Measurements from ENCODE around the gene DPY19L3.

The DPY19L3 gene

GRCh38 chr19:32403291-32403995 lies 2.1 kb upstream of the DPY19L3 start:
- no peak for DNase-seq (ENCODE audit: extremely low spot score)
- POLR2A ChIA-PET = interaction anchor here (0.7 kb wide), 1 partner anchor 15 kb away, joined by 4 read pairs; no protein-coding TSS in a partner anchor
- no peak for TF ChIP-seq CTCF (IDR thresholded peaks at IDR 0.05; ENCODE audit: control extremely low read depth, extremely low read depth, low read depth, missing control alignments)
- CTCF ChIA-PET = interaction anchor here (1.0 kb wide), 1 partner anchor 10 kb away, joined by 3 read pairs; no protein-coding TSS in a partner anchor

DNA sequence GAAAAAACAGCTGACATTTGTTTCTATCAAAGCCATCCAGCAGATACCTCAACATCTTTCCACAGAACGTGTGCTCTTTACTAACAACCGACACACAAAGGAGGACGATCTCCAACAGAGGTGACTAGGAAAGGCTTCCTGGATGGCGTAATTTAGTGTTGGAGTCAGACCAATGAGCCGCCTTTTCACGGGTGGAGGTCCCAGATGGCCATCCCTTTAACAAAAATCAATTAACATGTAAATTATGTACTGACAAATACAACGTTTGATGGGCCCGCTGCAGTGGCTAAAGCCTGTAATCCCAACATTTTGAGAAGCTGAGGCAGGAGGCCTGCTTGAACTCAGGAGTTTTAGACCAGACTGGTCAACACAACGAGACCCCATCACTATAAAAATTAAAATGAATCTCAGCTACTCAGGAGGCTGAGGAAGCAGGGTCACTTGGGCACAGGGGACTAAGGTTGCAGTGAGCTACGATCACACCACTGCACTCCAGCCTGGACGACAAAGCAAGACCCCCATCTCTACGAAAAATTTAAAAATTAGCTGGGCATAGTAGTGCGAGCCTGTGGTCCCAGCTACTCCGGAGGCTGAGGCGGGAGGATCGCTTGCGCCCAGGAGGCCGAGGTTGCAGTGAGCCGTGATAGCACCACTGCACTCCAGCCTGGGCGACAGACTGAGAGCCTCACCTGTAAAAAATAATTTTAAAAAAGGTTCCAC lies 1.2 kb upstream of the DPY19L3 start:
- ChIA-PET CTCF (interaction anchor here (1.0 to 1.7 kb wide), 2 partner anchors 11 to 58 kb away, joined by 3 to 5 read pairs; no protein-coding TSS in a partner anchor), POLR2A (interaction anchor here (0.7 to 1.1 kb wide), 2 partner anchors 16 to 19 kb away, joined by 3 to 4 read pairs; no protein-coding TSS in a partner anchor)
- no peak for DNase-seq (ENCODE audit: extremely low spot score)
- TF ChIP-seq CTCF (IDR thresholded peaks at IDR 0.05; ENCODE audit: control extremely low read depth, extremely low read depth, low read depth, missing control alignments) = no peak

DNA sequence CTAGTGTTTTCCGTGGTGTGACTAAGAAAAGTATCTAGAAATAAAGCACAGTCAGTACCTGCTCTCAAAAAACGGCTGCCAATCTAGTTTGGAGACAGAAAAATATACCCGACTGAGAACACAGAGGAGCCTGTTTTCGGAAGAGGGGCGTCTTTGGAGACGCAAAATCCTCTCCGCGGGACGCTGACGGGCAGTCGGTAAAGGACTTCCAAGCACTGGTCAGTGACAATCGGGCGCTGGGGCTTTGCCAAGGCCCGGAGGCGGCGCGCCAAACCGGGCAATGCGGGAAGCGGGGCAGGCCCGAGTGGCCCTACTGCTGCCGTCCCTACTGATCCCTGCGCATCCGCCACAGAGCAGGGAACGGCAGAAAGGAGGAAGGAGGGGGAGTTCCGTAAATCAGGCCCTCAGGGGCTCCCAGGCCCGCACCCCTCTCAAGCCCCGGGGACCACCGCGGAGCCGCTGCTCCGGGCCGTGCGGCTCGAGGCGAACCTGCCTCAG lies 588 bp upstream of the DPY19L3 start:
- ChIA-PET CTCF (interaction anchor here (1.0 to 1.7 kb wide), 3 partner anchors 8 to 65 kb away, joined by 3 to 5 read pairs (median 3); no protein-coding TSS in a partner anchor), POLR2A (interaction anchor here (0.6 to 1.1 kb wide), 3 partner anchors 17 to 178 kb away, joined by 3 to 4 read pairs (median 3); no protein-coding TSS in a partner anchor)
- DNase-seq (ENCODE audit: extremely low spot score) = no peak
- TF ChIP-seq CTCF (IDR thresholded peaks at IDR 0.05; ENCODE audit: control extremely low read depth, extremely low read depth, low read depth, missing control alignments) = no peak

GRCh38 chr19:32406161-32407003 lies 812 bp downstream of the DPY19L3 start:
- TF ChIP-seq CTCF (IDR thresholded peaks at IDR 0.05; ENCODE audit: control extremely low read depth, extremely low read depth, low read depth, missing control alignments) = no peak
- no peak for DNase-seq (ENCODE audit: extremely low spot score)
- CTCF ChIA-PET = interaction anchor here (1.0 to 1.7 kb wide), 3 partner anchors 10 to 67 kb away, joined by 3 to 5 read pairs (median 3); no protein-coding TSS in a partner anchor
- POLR2A ChIA-PET = no interaction called here

DNA sequence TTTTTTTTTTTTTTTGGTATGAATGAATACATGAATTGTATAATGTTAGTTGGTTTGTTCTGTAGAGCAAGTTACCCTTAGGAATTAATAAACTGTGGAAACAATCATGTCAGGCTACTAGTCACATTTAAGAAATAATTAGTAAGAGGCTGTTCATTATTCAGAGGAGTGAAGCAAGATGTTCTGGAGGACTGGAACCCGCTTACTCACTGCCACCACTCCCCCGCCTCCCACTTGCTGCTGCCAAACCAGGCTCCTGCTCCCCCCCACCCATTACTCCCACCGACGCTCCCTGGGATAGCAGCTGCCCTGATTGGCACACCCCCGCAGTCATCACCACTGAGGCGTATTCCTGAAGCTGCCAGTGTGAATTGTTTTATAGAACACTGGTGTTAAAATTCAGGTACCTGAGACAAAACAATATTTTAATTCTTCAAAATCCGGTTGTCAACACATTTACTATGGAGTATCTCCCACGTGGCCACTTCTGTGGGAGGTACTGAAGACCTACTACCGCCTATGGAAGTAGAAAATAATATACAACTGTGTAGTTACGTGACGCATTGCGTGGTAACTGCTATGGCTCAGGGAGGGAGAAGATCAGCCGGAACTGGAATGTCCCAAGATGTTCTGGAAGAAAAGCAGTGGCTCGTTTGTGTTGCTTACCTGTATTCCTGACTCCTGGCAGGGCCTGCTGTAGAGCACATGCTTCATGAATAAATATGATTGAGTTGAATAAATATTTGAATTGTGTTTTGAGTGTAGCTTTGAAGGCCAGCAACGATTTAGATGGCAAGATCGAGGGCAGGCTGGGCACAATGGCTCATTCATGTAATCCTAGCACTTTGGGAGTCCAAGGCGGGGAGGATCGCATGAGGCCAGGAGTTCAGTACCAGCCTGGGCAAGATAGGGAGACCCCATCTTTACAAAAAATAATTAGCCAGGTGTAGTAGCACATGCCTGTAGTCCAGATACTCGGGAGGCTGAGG lies 1.7 kb downstream of the DPY19L3 start:
- DNase-seq (ENCODE audit: extremely low spot score) = no peak
- ChIA-PET CTCF (no interaction called here), POLR2A (no interaction called here)
- TF ChIP-seq CTCF (IDR thresholded peaks at IDR 0.05; ENCODE audit: control extremely low read depth, extremely low read depth, low read depth, missing control alignments) = no peak
